ENCODE measurements around the gene LUC7L2.
"Not testable (repeated sequence)": the region's sequence is repeated elsewhere in the genome, so short reads cannot be mapped to it uniquely, and the experiment has no call there.

The LUC7L2 gene

GRCh38 chr7:139417478-139417877 is 57.8 kb downstream of the LUC7L2 start:
- H3K4me3 ChIP-seq (ENCODE audit: low read depth, low read length) = no peak overlapping the region
- no peak for TF ChIP-seq CTCF (IDR thresholded peaks at IDR 0.05; ENCODE audit: low read depth, low read length)
- TF ChIP-seq MYC (IDR thresholded peaks at IDR 0.05; ENCODE audit: low read depth, low read length) = no peak
- TF ChIP-seq POLR2A (IDR thresholded peaks at IDR 0.05; ENCODE audit: extremely low read depth, insufficient read length) = no peak
- TF ChIP-seq MAX (IDR thresholded peaks at IDR 0.05; ENCODE audit: low read depth, low read length) = no peak
- no peak for DNase-seq (ENCODE audit: low read depth)

GRCh38 chr7:139421123-139421522 is 61.4 kb downstream of the LUC7L2 start:
- no peak overlapping the region for H3K4me3 ChIP-seq (ENCODE audit: low read depth, low read length)
- no peak for TF ChIP-seq MYC (IDR thresholded peaks at IDR 0.05; ENCODE audit: low read depth, low read length)
- TF ChIP-seq CTCF (IDR thresholded peaks at IDR 0.05; ENCODE audit: low read depth, low read length) = no peak
- no peak for TF ChIP-seq MAX (IDR thresholded peaks at IDR 0.05; ENCODE audit: low read depth, low read length)
- no peak for TF ChIP-seq POLR2A (IDR thresholded peaks at IDR 0.05; ENCODE audit: extremely low read depth, insufficient read length)
- no peak for DNase-seq (ENCODE audit: low read depth)

- TF ChIP-seq MAX (IDR thresholded peaks at IDR 0.05; ENCODE audit: low read depth, low read length) (no peak), CTCF (IDR thresholded peaks at IDR 0.05; ENCODE audit: low read depth, low read length) (no peak), POLR2A (IDR thresholded peaks at IDR 0.05; ENCODE audit: extremely low read depth, insufficient read length) (no peak)
These were observed 62.4 kb downstream of the LUC7L2 start for GRCh38 chr7:139422126-139422525.

GRCh38 chr7:139423091-139423490 is 63.4 kb downstream of the LUC7L2 start:
- TF ChIP-seq MYC (IDR thresholded peaks at IDR 0.05; ENCODE audit: low read depth, low read length) (no peak), MAX (IDR thresholded peaks at IDR 0.05; ENCODE audit: low read depth, low read length) (no peak), POLR2A (IDR thresholded peaks at IDR 0.05; ENCODE audit: extremely low read depth, insufficient read length) (no peak), CTCF (IDR thresholded peaks at IDR 0.05; ENCODE audit: low read depth, low read length) (no peak)
- no peak overlapping the region for H3K4me3 ChIP-seq (ENCODE audit: low read depth, low read length)
- no peak for DNase-seq (ENCODE audit: low read depth)

More at GRCh38 chr7:139422126-139422525, 62.4 kb downstream of the LUC7L2 start:
- no peak overlapping the region for H3K4me3 ChIP-seq (ENCODE audit: low read depth, low read length)
- no peak for DNase-seq (ENCODE audit: low read depth)

GRCh38 chr7:139424004-139424403 is 64.3 kb downstream of the LUC7L2 start:
- DNase-seq (ENCODE audit: low read depth) = no peak
- H3K4me3 ChIP-seq (ENCODE audit: low read depth, low read length) = no peak overlapping the region
- TF ChIP-seq MYC (IDR thresholded peaks at IDR 0.05; ENCODE audit: low read depth, low read length) (no peak), MAX (IDR thresholded peaks at IDR 0.05; ENCODE audit: low read depth, low read length) (no peak), CTCF (IDR thresholded peaks at IDR 0.05; ENCODE audit: low read depth, low read length) (no peak), POLR2A (IDR thresholded peaks at IDR 0.05; ENCODE audit: extremely low read depth, insufficient read length) (no peak)

- DNase-seq (ENCODE audit: low read depth); H3K4me3 ChIP-seq (ENCODE audit: low read depth, low read length): not testable (repeated sequence)
These were observed 66.0 kb downstream of the LUC7L2 start for GRCh38 chr7:139425701-139426100.
